SK-N-SH treated with all-trans-retinoic acid at 6 μM for 48 hours (cell line): ENCODE measurements around the gene TMC6.

Source experiments
- ATAC-seq: fragments of 200-7000 bp; cut with Tn5 transposase; 3 replicates; pipeline ENCODE4 v1.9.1; 2020; ENCODE audit warnings: mild to moderate bottlenecking, moderate library complexity
- ARNTL ChIP-seq: fragments of 450-650 bp; formaldehyde crosslinking; IDR thresholded peaks from 2 replicates; pipeline ENCODE4 v1.5.0; 2020; ENCODE audit warnings: low read depth, mild to moderate bottlenecking, moderate library complexity, borderline replicate concordance
- BACH2 ChIP-seq: fragments of 250-450 bp; sonication (Bioruptor Pico); IDR thresholded peaks from 2 replicates; pipeline ENCODE4 v1.9.0; 2021; ENCODE audit warnings: mild to moderate bottlenecking, borderline replicate concordance
- CSDC2 ChIP-seq: fragments of 250-450 bp; sonication (Bioruptor Pico); IDR thresholded peaks from 2 replicates; pipeline ENCODE4 v1.5.0; 2020; ENCODE audit warnings: mild to moderate bottlenecking, moderate library complexity
- ESRRG ChIP-seq: fragments of 250-450 bp; sonication (Bioruptor Pico); IDR thresholded peaks from 2 replicates; pipeline ENCODE4 v1.6.1; 2021; ENCODE audit warnings: mild to moderate bottlenecking
- GLIS3 ChIP-seq: fragments of 250-450 bp; sonication (Bioruptor Pico); IDR thresholded peaks from 2 replicates; pipeline ENCODE4 v1.5.0; 2020; ENCODE audit warnings: mild to moderate bottlenecking, moderate library complexity
- ISL1 ChIP-seq: fragments of 250-450 bp; sonication (Bioruptor Pico); IDR thresholded peaks from 2 replicates; pipeline ENCODE4 v2.1.2; 2022; ENCODE audit warnings: mild to moderate bottlenecking, moderate library complexity
- OSR1 ChIP-seq: fragments of 250-450 bp; sonication (Bioruptor Pico); IDR thresholded peaks from 2 replicates; pipeline ENCODE4 v1.8.0; 2022; ENCODE audit warnings: moderate library complexity, mild to moderate bottlenecking, inconsistent platforms
- PATZ1 ChIP-seq: fragments of 250-450 bp; sonication (Bioruptor Pico); IDR thresholded peaks from 2 replicates; pipeline ENCODE4 v1.8.0; 2020; ENCODE audit warnings: mild to moderate bottlenecking, moderate library complexity, borderline replicate concordance
- PPARA ChIP-seq: fragments of 250-450 bp; sonication (Bioruptor Pico); IDR thresholded peaks from 2 replicates; pipeline ENCODE4 v1.5.0; 2020; ENCODE audit warnings: mild to moderate bottlenecking, borderline replicate concordance
- RARB ChIP-seq: fragments of 250-450 bp; sonication (Bioruptor Pico); IDR thresholded peaks from 2 replicates; pipeline ENCODE4 v1.8.0; 2021; ENCODE audit warnings: mild to moderate bottlenecking, moderate library complexity
- SNAI2 ChIP-seq: fragments of 250-450 bp; sonication (Bioruptor Pico); IDR thresholded peaks from 2 replicates; pipeline ENCODE4 v1.5.0; 2020; ENCODE audit warnings: mild to moderate bottlenecking, moderate library complexity
- TCF4 ChIP-seq: fragments of 250-450 bp; sonication (Bioruptor Pico); IDR thresholded peaks from 2 replicates; pipeline ENCODE4 v1.8.0; 2021; ENCODE audit warnings: mild to moderate bottlenecking, moderate library complexity, borderline replicate concordance
- TOX ChIP-seq: fragments of 250-450 bp; sonication (Bioruptor Pico); IDR thresholded peaks from 2 replicates; pipeline ENCODE4 v1.8.0; 2021; ENCODE audit warnings: mild to moderate bottlenecking, moderate library complexity, borderline replicate concordance
- TSHZ2 ChIP-seq: fragments of 250-450 bp; sonication (Bioruptor Pico); IDR thresholded peaks from 2 replicates; pipeline ENCODE4 v1.5.0; 2020; ENCODE audit warnings: mild to moderate bottlenecking, moderate library complexity
- ZC3H10 ChIP-seq: fragments of 250-450 bp; sonication (Bioruptor Pico); IDR thresholded peaks from 2 replicates; pipeline ENCODE4 v1.5.1; 2021; ENCODE audit warnings: mild to moderate bottlenecking, moderate library complexity
- ZFP3 ChIP-seq: fragments of 250-450 bp; sonication (Bioruptor Pico); IDR thresholded peaks from 2 replicates; pipeline ENCODE4 v1.5.0; 2020; ENCODE audit warnings: mild to moderate bottlenecking, moderate library complexity
- ZFP30 ChIP-seq: fragments of 450-650 bp; formaldehyde crosslinking; IDR thresholded peaks from 2 replicates; pipeline ENCODE4 v1.5.0; 2022; ENCODE audit warnings: mild to moderate bottlenecking, moderate library complexity
- ZNF565 ChIP-seq: fragments of 450-650 bp; formaldehyde crosslinking; conservative IDR thresholded peaks from 2 replicates; pipeline ENCODE4 v1.5.0; 2020; ENCODE audit warnings: low read depth, mild to moderate bottlenecking, moderate library complexity
- ZNF70 ChIP-seq: fragments of 450-650 bp; formaldehyde crosslinking; IDR thresholded peaks from 2 replicates; pipeline ENCODE4 v1.5.0; 2020; ENCODE audit warnings: mild to moderate bottlenecking, moderate library complexity
- ZNF8 ChIP-seq: fragments of 450-650 bp; formaldehyde crosslinking; IDR thresholded peaks from 2 replicates; pipeline ENCODE4 v1.5.0; 2020; ENCODE audit warnings: mild to moderate bottlenecking, moderate library complexity
- TF ChIP-seq, protein P1 (sequence below): fragments of 250-450 bp; sonication (Bioruptor Pico); IDR thresholded peaks from 2 replicates; pipeline ENCODE4 v1.5.1; 2020; ENCODE audit warnings: low read depth, mild to moderate bottlenecking, moderate library complexity
- TF ChIP-seq, protein P2 (sequence below): fragments of 250-450 bp; sonication (Bioruptor Pico); IDR thresholded peaks from 2 replicates; pipeline ENCODE4 v1.5.1; 2021; ENCODE audit warnings: mild to moderate bottlenecking, moderate library complexity

Gene TMC6

GRCh38 chr17:78101112-78101511, 27.4 kb downstream of the TMC6 start:
- no peak for TF ChIP-seq BACH2 (CRISPR knock-in tag)
- no peak for TF ChIP-seq PPARA (CRISPR knock-in tag)
- TF ChIP-seq ESRRG (CRISPR knock-in tag): no peak
- TF ChIP-seq SNAI2 (CRISPR knock-in tag): no peak
- no peak for TF ChIP-seq TCF4
- no peak for TF ChIP-seq TSHZ2 (CRISPR knock-in tag)
- no peak for TF ChIP-seq ZNF565 (CRISPR knock-in tag)
- TF ChIP-seq ARNTL: no peak
- TF ChIP-seq PATZ1 (CRISPR knock-in tag): no peak
- no peak for ATAC-seq

DNA sequence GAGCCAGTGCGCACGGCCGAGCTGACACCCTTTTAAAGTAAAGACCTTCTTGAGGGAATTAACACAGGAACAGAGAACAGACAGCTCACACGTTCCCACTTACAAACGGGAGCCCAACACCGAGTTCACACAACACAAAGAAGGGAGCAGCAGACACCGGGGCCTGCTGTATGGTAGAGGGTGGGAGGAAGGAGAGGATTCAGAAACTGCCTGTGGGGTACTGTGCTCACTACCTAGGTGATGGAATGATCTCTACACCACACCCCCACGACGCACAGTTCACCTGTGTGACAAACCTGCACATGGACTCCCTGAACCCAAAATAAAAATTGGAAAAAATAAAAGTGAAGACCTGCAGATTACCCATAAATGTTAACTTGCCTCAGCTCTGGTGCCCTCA, 32.5 kb downstream of the TMC6 start:
- TF ChIP-seq OSR1 (CRISPR knock-in tag) (no peak), ZFP30 (CRISPR knock-in tag) (no peak), ARNTL (no peak)
- TF ChIP-seq, all 23 proteins: peak for 0

DNA sequence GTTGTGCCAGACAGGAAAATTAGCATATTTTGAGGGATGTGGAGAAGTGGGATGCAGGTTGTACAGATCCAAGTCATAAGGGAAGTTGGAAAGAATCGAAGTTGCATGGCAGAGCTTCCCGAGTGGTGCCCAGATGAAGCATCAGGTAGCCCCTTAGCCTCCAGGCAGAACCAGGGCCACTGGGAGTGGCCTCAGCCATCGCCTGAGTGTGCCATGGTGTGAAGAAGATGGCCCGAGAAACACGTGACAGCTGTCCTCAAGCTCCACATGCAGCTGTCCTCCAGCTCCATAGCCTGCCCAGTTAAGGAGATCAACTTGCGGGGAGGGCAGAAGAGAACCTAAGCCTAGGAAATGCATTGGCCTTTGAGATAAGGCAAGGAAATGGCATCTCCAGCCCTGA, 33.5 kb downstream of the TMC6 start:
- no peak for TF ChIP-seq ZC3H10
- no peak for TF ChIP-seq TSHZ2 (CRISPR knock-in tag)
- TF ChIP-seq, protein P1, sequence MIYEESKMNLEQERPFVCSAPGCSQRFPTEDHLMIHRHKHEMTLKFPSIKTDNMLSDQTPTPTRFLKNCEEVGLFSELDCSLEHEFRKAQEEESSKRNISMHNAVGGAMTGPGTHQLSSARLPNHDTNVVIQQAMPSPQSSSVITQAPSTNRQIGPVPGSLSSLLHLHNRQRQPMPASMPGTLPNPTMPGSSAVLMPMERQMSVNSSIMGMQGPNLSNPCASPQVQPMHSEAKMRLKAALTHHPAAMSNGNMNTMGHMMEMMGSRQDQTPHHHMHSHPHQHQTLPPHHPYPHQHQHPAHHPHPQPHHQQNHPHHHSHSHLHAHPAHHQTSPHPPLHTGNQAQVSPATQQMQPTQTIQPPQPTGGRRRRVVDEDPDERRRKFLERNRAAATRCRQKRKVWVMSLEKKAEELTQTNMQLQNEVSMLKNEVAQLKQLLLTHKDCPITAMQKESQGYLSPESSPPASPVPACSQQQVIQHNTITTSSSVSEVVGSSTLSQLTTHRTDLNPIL: no peak
- TF ChIP-seq PPARA (CRISPR knock-in tag): no peak
- no peak for TF ChIP-seq GLIS3
- TF ChIP-seq ZFP30 (CRISPR knock-in tag): no peak
- no peak for TF ChIP-seq OSR1 (CRISPR knock-in tag)
- ATAC-seq: no peak

More for the DNA sequence above, 32.5 kb downstream of the TMC6 start:
- no peak for ATAC-seq

GRCh38 chr17:78092794-78093324, 35.7 kb downstream of the TMC6 start:
- no peak for TF ChIP-seq GLIS3
- TF ChIP-seq ZNF70 (CRISPR knock-in tag): peak; percentile 92
- TF ChIP-seq, all 23 proteins: peak for 1
- ATAC-seq: no peak

DNA sequence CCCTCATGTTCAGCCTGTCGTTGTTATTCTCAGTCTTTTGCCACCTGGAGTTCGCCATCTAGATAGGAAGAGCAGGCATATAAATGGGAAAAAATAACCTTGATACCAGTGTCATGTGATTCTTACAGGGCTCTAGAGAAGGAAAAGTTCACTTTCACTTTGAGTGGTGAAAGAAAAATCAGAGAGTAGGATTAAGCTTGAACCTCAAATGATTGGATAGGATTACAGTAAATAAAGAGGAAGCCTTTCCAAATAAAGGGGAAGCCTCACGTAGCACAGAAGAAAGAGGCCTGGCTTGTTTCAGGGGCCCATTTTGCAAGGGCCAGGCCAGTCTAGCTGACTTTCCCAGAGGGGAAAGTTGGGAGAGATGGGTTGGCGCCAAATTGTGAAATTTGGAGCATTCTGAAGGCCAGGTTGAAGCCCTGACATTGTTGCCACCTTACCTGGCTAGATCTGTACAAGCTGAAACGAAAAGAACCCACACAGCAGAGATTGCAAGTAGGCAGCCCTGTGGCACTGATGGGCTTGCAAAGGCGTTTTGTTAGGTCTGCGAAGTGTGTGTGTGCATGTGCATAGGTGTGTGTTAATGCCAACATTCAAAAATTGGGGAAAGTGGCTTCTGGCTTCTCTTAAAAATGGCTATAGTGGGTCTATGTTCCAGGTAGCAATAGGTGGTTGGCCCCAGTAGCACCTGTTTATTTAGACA, 38.8 kb downstream of the TMC6 start:
- ATAC-seq: no peak
- TF ChIP-seq ZNF70 (CRISPR knock-in tag) (no peak), BACH2 (CRISPR knock-in tag) (no peak), ZC3H10 (no peak), TCF4 (no peak), ARNTL (no peak), GLIS3 (no peak), ESRRG (CRISPR knock-in tag) (no peak), ZNF8 (no peak), TOX (CRISPR knock-in tag) (no peak), ISL1 (CRISPR knock-in tag) (no peak), SNAI2 (CRISPR knock-in tag) (no peak), ZNF565 (CRISPR knock-in tag) (no peak), OSR1 (CRISPR knock-in tag) (no peak), RARB (CRISPR knock-in tag) (no peak), CSDC2 (CRISPR knock-in tag) (no peak), ZFP3 (CRISPR knock-in tag) (no peak)
- TF ChIP-seq, protein P2, sequence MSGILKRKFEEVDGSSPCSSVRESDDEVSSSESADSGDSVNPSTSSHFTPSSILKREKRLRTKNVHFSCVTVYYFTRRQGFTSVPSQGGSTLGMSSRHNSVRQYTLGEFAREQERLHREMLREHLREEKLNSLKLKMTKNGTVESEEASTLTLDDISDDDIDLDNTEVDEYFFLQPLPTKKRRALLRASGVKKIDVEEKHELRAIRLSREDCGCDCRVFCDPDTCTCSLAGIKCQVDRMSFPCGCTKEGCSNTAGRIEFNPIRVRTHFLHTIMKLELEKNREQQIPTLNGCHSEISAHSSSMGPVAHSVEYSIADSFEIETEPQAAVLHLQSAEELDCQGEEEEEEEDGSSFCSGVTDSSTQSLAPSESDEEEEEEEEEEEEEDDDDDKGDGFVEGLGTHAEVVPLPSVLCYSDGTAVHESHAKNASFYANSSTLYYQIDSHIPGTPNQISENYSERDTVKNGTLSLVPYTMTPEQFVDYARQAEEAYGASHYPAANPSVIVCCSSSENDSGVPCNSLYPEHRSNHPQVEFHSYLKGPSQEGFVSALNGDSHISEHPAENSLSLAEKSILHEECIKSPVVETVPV (CRISPR knock-in tag): no peak
